H9 (cell line): ENCODE measurements around the gene PLA2G5. TPM values are rescaled to one million over a fixed set of nuclear protein-coding genes. Genes with fewer than 3 reads are reported as not detected.

Source experiments
- DNase-seq: peaks from one replicate; pipeline ENCODE4 v3.0.0-alpha.2; 2017
- H2AFZ ChIP-seq: one replicate; pipeline ENCODE4 v1.6.1; 2013; ENCODE audit warnings: mild to moderate bottlenecking, low read length, control low read depth, moderate library complexity
- H2AK5ac ChIP-seq: 2 replicates; pipeline ENCODE4 v1.6.1; 2013; ENCODE audit warnings: low read length, control low read depth, mixed read lengths; ENCODE audit not compliant: insufficient read length
- H2BK120ac ChIP-seq: one replicate; pipeline ENCODE4 v1.6.1; 2013; ENCODE audit warnings: low read depth, mild to moderate bottlenecking, low read length, control low read depth, inconsistent platforms; ENCODE audit not compliant: poor library complexity, severe bottlenecking
- H2BK12ac ChIP-seq: 2 replicates; pipeline ENCODE4 v1.6.1; 2013; ENCODE audit warnings: low read length, control low read depth, mixed read lengths, low read depth; ENCODE audit not compliant: insufficient read length
- H2BK15ac ChIP-seq: 2 replicates; pipeline ENCODE4 v1.6.1; 2013; ENCODE audit warnings: low read depth, low read length, control low read depth
- H2BK20ac ChIP-seq: one replicate; pipeline ENCODE4 v1.6.1; 2013; ENCODE audit warnings: low read depth, mild to moderate bottlenecking, low read length, control low read depth, inconsistent platforms; ENCODE audit not compliant: poor library complexity, severe bottlenecking
- H2BK5ac ChIP-seq: 2 replicates; pipeline ENCODE4 v1.6.1; 2013; ENCODE audit warnings: low read length, control low read depth, mixed read lengths; ENCODE audit not compliant: insufficient read length
- H3K14ac ChIP-seq: 2 replicates; pipeline ENCODE4 v1.6.1; 2013; ENCODE audit warnings: low read length, control low read depth; ENCODE audit not compliant: insufficient read depth
- H3K18ac ChIP-seq: 2 replicates; pipeline ENCODE4 v1.6.1; 2013; ENCODE audit warnings: low read depth, mild to moderate bottlenecking, mixed read lengths, low read length, control low read depth; ENCODE audit not compliant: insufficient read length
- H3K23ac ChIP-seq: 2 replicates; pipeline ENCODE4 v1.6.1; 2013; ENCODE audit warnings: low read length, control low read depth, mixed read lengths, low read depth; ENCODE audit not compliant: insufficient read length
- H3K23me2 ChIP-seq: 2 replicates; pipeline ENCODE4 v1.6.1; 2013; ENCODE audit warnings: low read depth, mild to moderate bottlenecking, mixed read lengths, low read length, control low read depth; ENCODE audit not compliant: insufficient read length, poor library complexity, severe bottlenecking
- H3K27ac ChIP-seq: 2 replicates; pipeline ENCODE4 v1.5.1; 2013; ENCODE audit warnings: low read length, control low read depth, mixed read lengths, low read depth; ENCODE audit not compliant: insufficient read length
- H3K27me3 ChIP-seq: 2 replicates; pipeline ENCODE4 v1.6.1; 2013; ENCODE audit warnings: low read length, control low read depth, inconsistent platforms; ENCODE audit not compliant: insufficient read depth
- H3K4ac ChIP-seq: 2 replicates; pipeline ENCODE4 v1.6.1; 2013; ENCODE audit warnings: low read depth, mild to moderate bottlenecking, control low read depth, inconsistent platforms, low read length, moderate library complexity
- H3K4me1 ChIP-seq: 2 replicates; pipeline ENCODE4 v1.6.1; 2013; ENCODE audit warnings: low read length, control low read depth, inconsistent platforms; ENCODE audit not compliant: insufficient read depth
- H3K4me2 ChIP-seq: 2 replicates; pipeline ENCODE4 v1.6.1; 2013; ENCODE audit warnings: low read length, control low read depth, mixed read lengths; ENCODE audit not compliant: insufficient read length, insufficient read depth
- H3K56ac ChIP-seq: 2 replicates; pipeline ENCODE4 v1.6.1; 2013; ENCODE audit warnings: low read depth, mild to moderate bottlenecking, mixed read lengths, low read length, control low read depth; ENCODE audit not compliant: insufficient read length
- H3K79me1 ChIP-seq: 2 replicates; pipeline ENCODE4 v1.6.1; 2013; ENCODE audit warnings: low read depth, mild to moderate bottlenecking, moderate library complexity, low read length, control low read depth, inconsistent platforms; ENCODE audit not compliant: insufficient read depth, poor library complexity, severe bottlenecking
- H3K79me2 ChIP-seq: 2 replicates; pipeline ENCODE4 v1.6.1; 2013; ENCODE audit warnings: low read length, control low read depth, inconsistent platforms; ENCODE audit not compliant: insufficient read depth
- H3K9ac ChIP-seq: 2 replicates; pipeline ENCODE4 v1.6.1; 2013; ENCODE audit warnings: low read length, control low read depth, mixed read lengths; ENCODE audit not compliant: insufficient read length; ENCODE audit errors: extremely low read depth
- H3K9me3 ChIP-seq: one replicate; pipeline ENCODE4 v1.6.1; 2013; ENCODE audit warnings: low read depth, low read length, inconsistent platforms; ENCODE audit not compliant: control insufficient read depth
- H3T11ph ChIP-seq: one replicate; pipeline ENCODE4 v1.6.1; 2013; ENCODE audit warnings: mild to moderate bottlenecking, low read length, control low read depth, inconsistent platforms
- H4K20me1 ChIP-seq: one replicate; pipeline ENCODE4 v1.6.1; 2013; ENCODE audit not compliant: control insufficient read depth, insufficient read length, insufficient read depth
- H4K5ac ChIP-seq: 2 replicates; pipeline ENCODE4 v1.6.1; 2013; ENCODE audit warnings: low read depth, mild to moderate bottlenecking, mixed read lengths, low read length, control low read depth; ENCODE audit not compliant: insufficient read length
- H4K8ac ChIP-seq: replicated peaks from 2 replicates; pipeline ENCODE4 v1.6.1; 2013; ENCODE audit warnings: low read length, control low read depth, mixed read lengths, low read depth; ENCODE audit not compliant: insufficient read length
- H4K91ac ChIP-seq: 2 replicates; pipeline ENCODE4 v1.6.1; 2013; ENCODE audit warnings: low read depth, mild to moderate bottlenecking, moderate library complexity, mixed read lengths, low read length, control low read depth; ENCODE audit not compliant: insufficient read length
- H3K27ac Mint-ChIP-seq, 3 experiments: 2 replicates in 2 of 3; 3 replicates in 1 of 3; pipeline ENCODE4 v1.8.0; 2020 to 2021; ENCODE audit warnings: mixed read lengths in 3 of 3, mild to moderate bottlenecking in 1 of 3, moderate library complexity in 1 of 3
- H3K27me3 Mint-ChIP-seq: 2 replicates; pipeline ENCODE4 v1.8.0; 2021; ENCODE audit warnings: low read depth, mild to moderate bottlenecking, moderate library complexity, mixed read lengths
- H3K36me3 Mint-ChIP-seq, 3 experiments: 2 replicates in 2 of 3; 3 replicates in 1 of 3; pipeline ENCODE4 v1.8.0; 2020 to 2021; ENCODE audit warnings: low read depth in 3 of 3, mixed read lengths in 3 of 3; ENCODE audit not compliant: insufficient read depth in 1 of 3
- H3K4me1 Mint-ChIP-seq, 2 experiments: 2 replicates each; pipeline ENCODE4 v1.8.0; 2020; ENCODE audit warnings: mixed read lengths in 2 of 2
- H3K4me3 Mint-ChIP-seq, 2 experiments: 2 replicates in 1 of 2; 3 replicates in 1 of 2; pipeline ENCODE4 v1.8.0; 2020 to 2021; ENCODE audit warnings: mild to moderate bottlenecking in 2 of 2, mixed read lengths in 2 of 2, moderate library complexity in 1 of 2
- H3K9me3 Mint-ChIP-seq, 2 experiments: 2 replicates in 1 of 2; 3 replicates in 1 of 2; pipeline ENCODE4 v1.8.0; 2020; ENCODE audit warnings: mild to moderate bottlenecking in 2 of 2, mixed read lengths in 2 of 2, moderate library complexity in 1 of 2
- CTCF ChIP-seq: fragments of 200-600 bp; sonication (generic); conservative IDR thresholded peaks from 3 replicates; pipeline ENCODE4 v1.8.0; 2021; ENCODE audit warnings: antibody characterized with exemption, mild to moderate bottlenecking
- WGBS: extraction: QIAGEN DNeasy Blood & Tissue Kit; methylation state at CpG from one replicate; pipeline ENCODE4 v1.1.7; 2013; ENCODE audit warnings: missing lambda C conversion rate, low lambda C conversion rate, mixed read lengths; ENCODE audit not compliant: insufficient read length; ENCODE audit errors: extremely low coverage; 5-methylcytosine and 5-hydroxymethylcytosine counted together
- total RNA-seq: library from RNA; stranded (reverse); gene quantifications from 2 replicates; pipeline ENCODE4 v1.2.1, GENCODE V29; 2021

Gene PLA2G5
- total RNA-seq, 1 experiment from 2014 or later: not detected

GRCh38 chr1:20035114-20035513, 34.9 kb upstream of the PLA2G5 start:
- no peak overlapping the region for H2BK20ac ChIP-seq
- H3K23ac ChIP-seq: no peak overlapping the region
- H2AFZ ChIP-seq: no peak overlapping the region
- H2BK15ac ChIP-seq: no peak overlapping the region
- H3K36me3 Mint-ChIP-seq: peaks cover 2 to 9% (median 7%) of the 10 kb centered on the region in 3 experiments
- H4K91ac ChIP-seq: no peak overlapping the region
- DNase-seq: no peak
- H3K9me3 ChIP-seq: no peaks in the 10 kb centered on the region
- no peak overlapping the region for H3K4me2 ChIP-seq
- H3K27me3 Mint-ChIP-seq: peaks cover 24% of the 10 kb centered on the region
- no peak overlapping the region for H4K8ac ChIP-seq
- H3K79me1 ChIP-seq: no peaks in the 10 kb centered on the region
- no peaks in the 10 kb centered on the region for H4K20me1 ChIP-seq
- no peak overlapping the region for H4K5ac ChIP-seq
- H3K18ac ChIP-seq: no peak overlapping the region
- no peaks in the 10 kb centered on the region for H3K79me2 ChIP-seq
- H3K27ac ChIP-seq: no peak overlapping the region
- no peak overlapping the region for H3K27ac Mint-ChIP-seq
- no peak overlapping the region for H3K4me3 Mint-ChIP-seq
- H3T11ph ChIP-seq: no peak overlapping the region
- H2BK12ac ChIP-seq: no peak overlapping the region
- H3K4ac ChIP-seq: no peak overlapping the region
- no peak overlapping the region for H3K9ac ChIP-seq
- H3K14ac ChIP-seq: no peak overlapping the region
- no peaks in the 10 kb centered on the region for H3K23me2 ChIP-seq
- no peak overlapping the region for H2BK120ac ChIP-seq
- peaks cover 15 to 19% of the 10 kb centered on the region in 2 experiments for H3K4me1 Mint-ChIP-seq
- H2AK5ac ChIP-seq: no peak overlapping the region
- no peak overlapping the region for H3K56ac ChIP-seq
- H2BK5ac ChIP-seq: no peak overlapping the region
- no peak for TF ChIP-seq CTCF
- H3K27me3 ChIP-seq: no peaks in the 10 kb centered on the region
- H3K4me1 ChIP-seq: no peaks in the 10 kb centered on the region; the same call in 1 of the 2 replicates
- peaks cover 12 to 21% of the 10 kb centered on the region in 2 experiments for H3K9me3 Mint-ChIP-seq
- WGBS: no CpG with 5 or more reads among the region's 5 CpGs
